ENCODE data around the gene TMEM69. TPM values are rescaled to one million over a fixed set of nuclear protein-coding genes. Genes with fewer than 3 reads are reported as not detected.

The TMEM69 gene
- total and polyA plus RNA-seq, 2 donors (not counting 3 experiments of a cell fraction or from before 2014, with no cell fraction given): 25.6 to 56.2 TPM

- intact Hi-C loops (cut with micrococcal nuclease): no loop called here
- DNase-seq (ENCODE audit: low read depth, low spot score) (no peak), FAIRE-seq (no peak)
- Histone ChIP-seq H2AFZ (ENCODE audit: low read depth, low read length) (no peak overlapping the region), H3K36me3 (ENCODE audit: control insufficient read depth in 2 of 2, extremely low read depth in 1 of 2, insufficient read depth in 2 of 2, low read length in 2 of 2) (peaks cover 0 to 2% of the 10 kb centered on the region in 2 experiments), H3K4me2 (ENCODE audit: insufficient read depth, low read length) (no peak overlapping the region), H3K27ac (ENCODE audit: insufficient read depth, low read depth, low read length) (no peak overlapping the region), H3K9me1 (replicated peaks; ENCODE audit: control insufficient read depth, extremely low read depth, insufficient read depth, low read length) (no peaks in the 10 kb centered on the region), H4K20me1 (replicated peaks; ENCODE audit: control insufficient read depth, extremely low read depth, insufficient read depth, low read length) (no peaks in the 10 kb centered on the region), H3K4me3 (replicated peaks in 1 of 3; ENCODE audit: insufficient read depth in 1 of 3, low read depth in 1 of 3, low read length in 3 of 3) (no peak overlapping the region), H3K27me3 (ENCODE audit: control insufficient read depth in 2 of 2, insufficient read depth in 2 of 2, low read length in 2 of 2) (no peaks in the 10 kb centered on the region), H3K4me1 (ENCODE audit: control insufficient read depth, extremely low read depth, insufficient read depth, low read length) (no peaks in the 10 kb centered on the region), H3K9me3 (replicated peaks; ENCODE audit: control insufficient read depth, insufficient read depth, low read length) (no peaks in the 10 kb centered on the region), H3K79me2 (ENCODE audit: control insufficient read depth, insufficient read depth, low read length) (no peaks in the 10 kb centered on the region), H3K9ac (replicated peaks; ENCODE audit: extremely low read depth, insufficient read depth, low read length) (no peak overlapping the region)
- BruUV-seq (replicated peaks): no TSS peak
- ChIA-PET CTCF (no interaction called here), POLR2A (interaction anchor here (0.5 kb wide), 1 partner anchor 23 kb away, joined by 5 read pairs; no protein-coding TSS in a partner anchor)
- dilution Hi-C loops (cut with MboI; ENCODE audit: extremely low pct_ligation_motif_present, low sequenced_read_pairs): no loop called here
- TF ChIP-seq, protein P1, sequence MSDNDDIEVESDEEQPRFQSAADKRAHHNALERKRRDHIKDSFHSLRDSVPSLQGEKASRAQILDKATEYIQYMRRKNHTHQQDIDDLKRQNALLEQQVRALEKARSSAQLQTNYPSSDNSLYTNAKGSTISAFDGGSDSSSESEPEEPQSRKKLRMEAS (IDR thresholded peaks at IDR 0.05; ENCODE audit: insufficient read depth, insufficient read length): no peak
- TF ChIP-seq FOS (IDR thresholded peaks at IDR 0.05; ENCODE audit: borderline replicate concordance, insufficient read depth, low read length): no peak
- TF ChIP-seq EZH2 (IDR thresholded peaks at IDR 0.05; ENCODE audit: borderline replicate concordance, low read depth, low read length, severe bottlenecking): no peak
- TF ChIP-seq MYC (IDR thresholded peaks at IDR 0.05; ENCODE audit: low read depth, low read length): no peak
- no peak for TF ChIP-seq JUN (IDR thresholded peaks at IDR 0.05; ENCODE audit: borderline replicate concordance, insufficient read depth, insufficient read length, low read depth)
- no peak for TF ChIP-seq POLR2A (IDR thresholded peaks at IDR 0.05; ENCODE audit: low read depth, low read length)
- no peak for TF ChIP-seq GATA2 (IDR thresholded peaks at IDR 0.05; ENCODE audit: insufficient read depth, insufficient read length, low read depth, low read length)
- TF ChIP-seq POLR2AphosphoS5 (IDR thresholded peaks at IDR 0.05; ENCODE audit: insufficient read depth, low read depth, low read length): no peak
- TF ChIP-seq, protein P2, sequence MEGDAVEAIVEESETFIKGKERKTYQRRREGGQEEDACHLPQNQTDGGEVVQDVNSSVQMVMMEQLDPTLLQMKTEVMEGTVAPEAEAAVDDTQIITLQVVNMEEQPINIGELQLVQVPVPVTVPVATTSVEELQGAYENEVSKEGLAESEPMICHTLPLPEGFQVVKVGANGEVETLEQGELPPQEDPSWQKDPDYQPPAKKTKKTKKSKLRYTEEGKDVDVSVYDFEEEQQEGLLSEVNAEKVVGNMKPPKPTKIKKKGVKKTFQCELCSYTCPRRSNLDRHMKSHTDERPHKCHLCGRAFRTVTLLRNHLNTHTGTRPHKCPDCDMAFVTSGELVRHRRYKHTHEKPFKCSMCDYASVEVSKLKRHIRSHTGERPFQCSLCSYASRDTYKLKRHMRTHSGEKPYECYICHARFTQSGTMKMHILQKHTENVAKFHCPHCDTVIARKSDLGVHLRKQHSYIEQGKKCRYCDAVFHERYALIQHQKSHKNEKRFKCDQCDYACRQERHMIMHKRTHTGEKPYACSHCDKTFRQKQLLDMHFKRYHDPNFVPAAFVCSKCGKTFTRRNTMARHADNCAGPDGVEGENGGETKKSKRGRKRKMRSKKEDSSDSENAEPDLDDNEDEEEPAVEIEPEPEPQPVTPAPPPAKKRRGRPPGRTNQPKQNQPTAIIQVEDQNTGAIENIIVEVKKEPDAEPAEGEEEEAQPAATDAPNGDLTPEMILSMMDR (IDR thresholded peaks at IDR 0.05; ENCODE audit: extremely low read depth in 1 of 2, insufficient read depth in 1 of 2, low read depth in 1 of 2, low read length in 2 of 2): no peak
Observed at GRCh38 chr1:45721207-45721606, 33.2 kb downstream of the TMEM69 start.

Data from endothelial cell of umbilical vein (primary cell).